Gastrocnemius medialis (tissue), 4 donors: ENCODE data around the gene CAB39.

Experiments used
- POLR2A ChIP-seq, 2 donors: fragments of 450-650 bp; IDR thresholded peaks; one replicate each; pipeline ENCODE4 v1.6.1; 2017; ENCODE audit warnings: antibody characterized with exemption in 2 of 2, mild to moderate bottlenecking in 2 of 2, moderate library complexity in 2 of 2
- TF ChIP-seq, protein P1 (sequence below), 5 experiments: fragments of 450-650 bp in 3 of 5; fragments of 200-600 bp in 2 of 5; sonication (generic) in 2 of 5; IDR thresholded peaks in 4 of 5; conservative IDR thresholded peaks in 1 of 5; 1 replicate in 4 of 5; 2 replicates in 1 of 5; pipeline ENCODE4 v1.5.1; 2016 to 2019; ENCODE audit warnings: antibody characterized with exemption in 5 of 5, mild to moderate bottlenecking in 3 of 5, moderate library complexity in 3 of 5

DNA sequence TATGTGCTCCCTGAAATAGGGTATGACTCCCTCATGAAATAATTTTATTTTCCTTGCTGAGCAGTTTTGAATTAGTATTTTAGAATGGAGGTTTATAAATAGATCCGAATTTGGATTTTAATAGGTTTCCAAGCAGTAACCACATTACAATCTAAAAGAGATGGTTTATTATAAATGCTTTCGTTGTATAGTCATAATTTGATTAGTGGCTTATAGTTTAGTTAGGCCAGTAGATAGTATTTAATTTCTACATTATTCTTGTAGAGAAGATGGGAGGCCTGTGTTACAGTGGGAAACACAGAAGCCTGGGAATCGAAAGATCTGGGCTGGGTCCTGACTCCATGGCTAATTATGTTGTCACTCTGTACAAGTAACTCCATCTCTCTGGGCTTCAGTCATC lies 6.7 kb downstream of the CAB39 start:
- TF ChIP-seq, protein P1, sequence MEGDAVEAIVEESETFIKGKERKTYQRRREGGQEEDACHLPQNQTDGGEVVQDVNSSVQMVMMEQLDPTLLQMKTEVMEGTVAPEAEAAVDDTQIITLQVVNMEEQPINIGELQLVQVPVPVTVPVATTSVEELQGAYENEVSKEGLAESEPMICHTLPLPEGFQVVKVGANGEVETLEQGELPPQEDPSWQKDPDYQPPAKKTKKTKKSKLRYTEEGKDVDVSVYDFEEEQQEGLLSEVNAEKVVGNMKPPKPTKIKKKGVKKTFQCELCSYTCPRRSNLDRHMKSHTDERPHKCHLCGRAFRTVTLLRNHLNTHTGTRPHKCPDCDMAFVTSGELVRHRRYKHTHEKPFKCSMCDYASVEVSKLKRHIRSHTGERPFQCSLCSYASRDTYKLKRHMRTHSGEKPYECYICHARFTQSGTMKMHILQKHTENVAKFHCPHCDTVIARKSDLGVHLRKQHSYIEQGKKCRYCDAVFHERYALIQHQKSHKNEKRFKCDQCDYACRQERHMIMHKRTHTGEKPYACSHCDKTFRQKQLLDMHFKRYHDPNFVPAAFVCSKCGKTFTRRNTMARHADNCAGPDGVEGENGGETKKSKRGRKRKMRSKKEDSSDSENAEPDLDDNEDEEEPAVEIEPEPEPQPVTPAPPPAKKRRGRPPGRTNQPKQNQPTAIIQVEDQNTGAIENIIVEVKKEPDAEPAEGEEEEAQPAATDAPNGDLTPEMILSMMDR (IDR thresholded peaks at IDR 0.05 in 4 of 5, conservative IDR thresholded peaks at IDR 0.05 in 1 of 5) = no peak
- no peak for TF ChIP-seq POLR2A (IDR thresholded peaks at IDR 0.05)
